K562 (cell line): ENCODE data around the gene TSGA10IP. TPM values are rescaled to one million over a fixed set of nuclear protein-coding genes. Genes with fewer than 3 reads are reported as not detected.
A peak's percentile ranks its signal among the peaks of the same experiment; 100 is the strongest.

Experiments used
- CTCF ChIP-seq, 3 experiments: IDR thresholded peaks in 2 of 3; conservative IDR thresholded peaks in 1 of 3; 2 replicates each; pipeline ENCODE4 v1.5.1; 2011 to 2012; ENCODE audit warnings: low read length in 3 of 3, mild to moderate bottlenecking in 3 of 3, control low read depth in 2 of 3, improper control_type of control experiment in 1 of 3, inconsistent platforms in 1 of 3, low read depth in 1 of 3, mixed read lengths in 1 of 3, moderate library complexity in 1 of 3; ENCODE audit not compliant: insufficient read depth in 2 of 3
- ELK3 ChIP-seq: fragments of 450-650 bp; formaldehyde crosslinking; IDR thresholded peaks from 2 replicates; pipeline ENCODE4 v1.4.0; 2020; ENCODE audit warnings: mild to moderate bottlenecking
- HINFP ChIP-seq: fragments of 450-650 bp; conservative IDR thresholded peaks from 2 replicates; pipeline ENCODE4 v1.6.1; 2016; ENCODE audit warnings: missing genetic modification characterization, low read depth, mild to moderate bottlenecking, control low read depth, missing compliant biosample characterization
- HMGXB4 ChIP-seq: sonication (generic); formaldehyde crosslinking; IDR thresholded peaks from 2 replicates; pipeline ENCODE4 v1.8.1; 2023; ENCODE audit warnings: mild to moderate bottlenecking, missing genetic modification reagents
- POLR3G ChIP-seq: IDR thresholded peaks from 2 replicates; pipeline ENCODE4 v1.6.1; 2011; ENCODE audit not compliant: insufficient read length, insufficient replicate concordance; ENCODE audit errors: extremely low read depth
- RBM15 ChIP-seq: fragments of 200-400 bp; formaldehyde crosslinking; IDR thresholded peaks from 2 replicates; pipeline ENCODE4 v1.6.1; 2018; ENCODE audit warnings: mild to moderate bottlenecking, low read length, moderate library complexity; ENCODE audit not compliant: insufficient read depth
- RNF219 ChIP-seq: fragments of 250-450 bp; sonication (Bioruptor Pico); IDR thresholded peaks from 2 replicates; pipeline ENCODE4 v1.5.0; 2022; ENCODE audit warnings: mild to moderate bottlenecking
- SMARCA4 ChIP-seq: fragments of 450-650 bp; IDR thresholded peaks from 2 replicates; pipeline ENCODE4 v1.6.1; 2016
- TCF15 ChIP-seq: fragments of 250-450 bp; sonication (Bioruptor Pico); IDR thresholded peaks from 2 replicates; pipeline ENCODE4 v1.8.0; 2022; ENCODE audit warnings: moderate library complexity, mild to moderate bottlenecking, inconsistent platforms
- TEAD4 ChIP-seq, 2 experiments: sonication (generic) in 1 of 2; formaldehyde crosslinking in 1 of 2; IDR thresholded peaks; 2 replicates each; pipeline versions ENCODE4 v1.6.1 to v1.8.0; 2012 to 2022; ENCODE audit warnings: borderline replicate concordance in 1 of 2, inconsistent platforms in 1 of 2, low read length in 1 of 2, mild to moderate bottlenecking in 1 of 2, missing genetic modification reagents in 1 of 2
- ZNF280A ChIP-seq: fragments of 450-650 bp; IDR thresholded peaks from 2 replicates; pipeline ENCODE4 v1.6.1; 2018; ENCODE audit warnings: mild to moderate bottlenecking, low read depth; ENCODE audit not compliant: partially characterized antibody
- ZNF586 ChIP-seq: fragments of 450-650 bp; formaldehyde crosslinking; conservative IDR thresholded peaks from 2 replicates; pipeline ENCODE4 v1.4.0; 2020; ENCODE audit warnings: mild to moderate bottlenecking, moderate library complexity
- ZNF644 ChIP-seq: fragments of 200-800 bp; sonication (Bioruptor generic); IDR thresholded peaks from 2 replicates; pipeline ENCODE4 v1.6.1; 2016; ENCODE audit warnings: low read depth, missing genetic modification characterization, missing compliant biosample characterization
- polyA plus RNA-seq, 8 experiments: library from polyadenylated mRNA; depleted of rRNA in 4 of 8; stranded (reverse) in 5 of 8; unstranded in 3 of 8; fragments of >200 nt; fragmentation: Nextera tagmentation in 2 of 8; fragmentation: Illumina TruSeq in 1 of 8; extraction: Ambion mirVana in 2 of 8; extraction: Trizol in 1 of 8; gene quantifications; 2 replicates each; pipeline versions ENCODE4 v1.2.1 to v1.2.3, GENCODE V29; 2011 to 2014; ENCODE audit warnings: inconsistent platforms in 1 of 8, missing spikeins in 1 of 8
- total RNA-seq, 7 experiments: library from RNA; depleted of rRNA in 6 of 7; stranded (reverse); fragments of >200 nt in 6 of 7; fragmentation: Illumina TruSeq in 2 of 7; extraction: Trizol in 2 of 7; gene quantifications; 2 replicates each; pipeline versions ENCODE4 v1.2.1 to v1.2.3, GENCODE V29; 2011 to 2021; ENCODE audit warnings: low replicate concordance in 1 of 7

The TSGA10IP gene
- total and polyA plus RNA-seq, 9 of the 15 experiments (the other 6 are each of a cell fraction or from before 2014, with no cell fraction given): not detected

GRCh38 chr11:66001942-66002647 lies 56.8 kb downstream of the TSGA10IP start, which contains the start of the genes BANF1 and EIF1AD (continued):
- TF ChIP-seq ELK3 (CRISPR knock-in tag) (no peak), HINFP (tag) (peak; percentile 41; the same call in 1 of the 2 replicates), POLR3G (no peak), RBM15 (no peak), ZNF644 (no peak), HMGXB4 (CRISPR knock-in tag) (peak; percentile 57), RNF219 (CRISPR knock-in tag) (no peak), CTCF (IDR thresholded peaks at IDR 0.05 in 2 of 3, conservative IDR thresholded peaks at IDR 0.05 in 1 of 3; ENCODE audit: insufficient read depth in 2 of 3, low read depth in 1 of 3, low read length in 3 of 3) (peak in 1 of 3 experiments; percentile 3; a peak in 1 of 6 replicates), ZNF586 (CRISPR knock-in tag) (no peak), TCF15 (CRISPR knock-in tag) (no peak), SMARCA4 (0 out of 2 replicates have a peak, but pooled peaks have one; percentile 11), TEAD4 (IDR thresholded peaks at IDR 0.05; ENCODE audit: low read length) (peak; percentile 64; the same call in 1 of the 2 replicates), TEAD4 (CRISPR knock-in tag; IDR thresholded peaks at IDR 0.05; ENCODE audit: borderline replicate concordance) (no peak), ZNF280A (no peak)
